Muscle of arm (tissue), 12 donors: Measurements from ENCODE around the gene NLRP14. TPM values are rescaled to one million over a fixed set of nuclear protein-coding genes. Genes with fewer than 3 reads are reported as not detected.

Source experiments
- DNase-seq: peaks from one replicate; pipeline ENCODE4 v3.0.0-alpha.2; 2013
- polyA plus RNA-seq, 12 donors: library from polyadenylated mRNA; unstranded; fragments of 120-200 nt; gene quantifications; one replicate each; pipeline ENCODE4 v1.2.1, GENCODE V29; 2013; ENCODE audit not compliant: insufficient read length in 12 of 12

NLRP14 gene
- polyA plus RNA-seq, 12 donors, result 0.05 to 0.15 (median 0.08) TPM; not detected in 5

DNA sequence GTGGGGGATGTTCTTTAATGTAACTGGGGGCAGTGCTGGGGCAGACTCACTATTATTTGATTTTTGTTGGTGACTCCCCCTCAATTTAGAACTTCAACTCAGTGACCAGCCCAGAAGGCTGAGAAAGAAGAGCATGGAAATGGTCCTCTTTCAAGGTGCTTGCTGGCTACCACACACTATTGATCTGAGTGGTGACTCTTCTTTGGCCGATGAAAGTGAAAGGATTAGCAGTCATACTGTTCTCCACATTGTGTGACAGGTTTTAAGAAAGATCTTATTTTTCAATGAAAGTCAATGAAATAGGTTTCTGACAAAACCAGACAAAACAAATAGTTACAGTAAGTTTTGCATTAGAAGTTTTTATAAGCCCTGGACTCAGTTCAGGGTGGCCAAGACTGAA lies 29.9 kb downstream of the NLRP14 start:
- DNase-seq, result no peak

DNA sequence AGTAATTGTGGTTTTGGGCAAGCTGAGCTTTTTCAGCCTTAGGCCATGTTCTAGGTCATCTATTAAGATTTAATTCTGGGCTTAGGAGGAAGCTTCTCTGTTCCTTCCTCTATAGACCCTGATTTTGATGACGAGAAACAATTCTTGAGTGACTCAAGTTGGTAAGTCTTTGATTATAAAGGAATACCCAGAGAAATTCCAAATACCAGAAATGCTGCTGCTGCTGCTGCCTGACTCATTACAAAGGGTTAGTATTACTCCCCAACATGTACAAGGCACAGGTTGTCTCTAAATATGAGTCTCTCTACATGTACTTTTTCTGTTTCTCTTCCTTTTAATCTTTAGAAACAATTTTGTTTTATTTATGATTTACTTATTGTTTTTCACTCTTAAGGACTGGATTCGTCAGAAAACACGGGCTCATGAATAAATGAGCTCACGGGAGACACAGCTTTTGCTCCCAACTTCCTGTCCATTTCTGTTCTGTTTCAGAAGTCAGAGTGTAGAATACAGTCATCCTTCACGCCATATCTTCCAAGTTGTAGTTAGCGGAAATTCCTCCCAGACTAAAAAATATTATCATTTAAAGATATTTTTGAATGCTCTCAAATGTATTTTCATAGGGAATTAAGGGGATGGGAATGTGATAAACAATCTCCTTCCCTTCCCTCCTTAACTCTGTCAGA lies 36.7 kb downstream of the NLRP14 start:
- no peak for DNase-seq

DNA sequence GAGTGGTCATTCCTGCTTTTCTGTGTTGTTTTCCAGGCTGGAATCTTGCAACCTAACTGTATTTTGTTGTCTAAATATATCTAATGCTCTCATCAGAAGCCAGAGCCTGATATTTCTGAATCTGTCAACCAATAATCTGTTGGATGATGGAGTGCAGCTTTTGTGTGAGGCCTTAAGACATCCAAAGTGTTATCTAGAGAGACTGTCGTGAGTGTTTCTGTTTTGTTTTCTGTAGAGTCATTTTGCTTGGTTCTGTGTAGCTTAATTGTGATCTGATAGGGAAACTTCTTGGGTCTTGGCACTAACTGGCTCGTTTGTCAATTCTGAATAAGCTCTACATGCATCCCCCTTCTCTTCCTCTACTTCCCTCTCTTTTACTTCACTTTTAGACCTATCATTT lies 37.4 kb downstream of the NLRP14 start:
- DNase-seq, result no peak

DNA sequence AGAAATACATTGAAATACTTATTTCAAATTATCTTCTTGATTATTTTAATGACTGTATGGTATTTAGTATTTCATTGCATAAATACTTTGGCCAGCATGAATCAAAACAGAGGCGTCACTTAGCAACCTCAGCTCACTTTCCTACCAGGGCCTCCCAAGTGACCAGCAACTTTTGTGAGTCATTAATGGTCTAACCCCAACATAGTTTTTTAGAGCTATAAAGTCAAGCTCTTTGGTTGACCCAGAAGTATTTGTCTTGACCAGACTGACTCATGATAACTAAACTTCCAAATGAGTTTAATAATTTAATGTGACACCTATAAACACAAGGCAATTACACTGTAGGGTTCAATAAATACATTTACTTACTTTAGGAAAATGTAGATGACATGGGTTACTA lies 40.6 kb downstream of the NLRP14 start:
- no peak for DNase-seq

DNA sequence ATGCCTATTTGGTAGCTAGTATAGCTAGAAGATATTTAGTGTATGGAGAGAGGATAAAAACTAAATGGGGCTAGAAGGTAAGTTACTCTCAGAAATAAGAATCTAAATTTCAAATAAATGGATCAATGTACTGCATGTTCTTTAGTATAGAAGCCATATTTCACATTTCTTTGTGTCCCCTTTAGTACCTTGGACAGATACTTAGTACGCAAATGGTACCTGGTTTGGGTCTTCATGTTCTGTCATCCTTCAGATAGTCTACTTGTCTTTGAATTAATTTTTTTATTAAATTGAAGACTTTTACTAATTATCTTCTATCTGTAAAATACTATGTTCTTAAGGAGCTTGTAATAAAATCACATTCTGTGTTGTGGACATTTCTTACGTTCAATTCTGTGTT lies 42.3 kb downstream of the NLRP14 start:
- no peak for DNase-seq

DNA sequence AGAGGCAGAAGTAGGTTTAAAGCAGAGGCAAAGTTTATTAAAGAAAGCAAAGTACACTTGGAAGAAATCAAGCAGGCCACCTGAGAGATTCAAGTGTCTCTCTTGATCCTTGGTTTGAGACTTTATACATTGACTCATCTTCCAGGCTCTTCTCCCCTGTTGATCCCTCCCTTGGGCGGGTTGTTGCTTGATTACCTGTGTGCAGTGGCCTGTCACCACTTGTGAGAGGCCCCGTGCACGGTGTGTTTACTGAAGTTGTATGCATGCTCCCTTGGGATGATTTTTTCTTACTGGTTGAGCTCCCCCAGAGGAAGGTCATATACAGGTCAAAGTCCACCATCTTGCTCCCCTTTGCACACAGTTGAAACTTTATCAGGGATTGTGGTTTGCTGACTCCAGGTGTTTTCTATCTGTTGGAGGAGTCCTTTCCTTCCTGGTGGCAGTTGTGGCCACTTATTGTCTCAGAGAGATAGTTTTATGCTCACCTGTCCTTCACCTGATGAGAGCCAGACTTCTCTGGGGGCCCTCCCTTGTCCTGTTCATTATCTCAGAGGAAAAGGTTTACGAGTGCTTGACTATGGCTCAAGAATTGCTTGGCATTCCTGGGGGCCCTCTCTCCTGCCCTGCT lies 52.2 kb downstream of the NLRP14 start:
- DNase-seq, result no peak

DNA sequence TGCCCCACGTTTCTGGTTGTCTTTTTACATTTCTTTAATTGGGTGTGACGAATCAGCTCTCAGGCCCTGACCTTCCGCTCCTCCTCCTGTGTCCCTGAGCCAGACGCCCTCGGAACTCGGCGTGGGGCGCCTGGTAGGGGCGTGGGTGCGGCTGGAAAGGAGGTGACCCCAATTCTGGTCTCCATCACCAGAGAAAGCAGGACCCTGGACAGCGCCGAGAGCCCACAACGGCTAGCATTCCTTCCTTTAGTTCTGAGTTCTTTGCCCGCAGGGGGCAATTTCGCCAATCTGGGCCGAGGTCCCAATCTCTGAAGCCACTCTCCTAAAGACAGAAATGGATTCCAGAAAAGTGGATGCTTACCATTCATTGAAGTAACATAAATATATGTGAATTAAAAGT lies 56.8 kb downstream of the NLRP14 start:
- no peak for DNase-seq

DNA sequence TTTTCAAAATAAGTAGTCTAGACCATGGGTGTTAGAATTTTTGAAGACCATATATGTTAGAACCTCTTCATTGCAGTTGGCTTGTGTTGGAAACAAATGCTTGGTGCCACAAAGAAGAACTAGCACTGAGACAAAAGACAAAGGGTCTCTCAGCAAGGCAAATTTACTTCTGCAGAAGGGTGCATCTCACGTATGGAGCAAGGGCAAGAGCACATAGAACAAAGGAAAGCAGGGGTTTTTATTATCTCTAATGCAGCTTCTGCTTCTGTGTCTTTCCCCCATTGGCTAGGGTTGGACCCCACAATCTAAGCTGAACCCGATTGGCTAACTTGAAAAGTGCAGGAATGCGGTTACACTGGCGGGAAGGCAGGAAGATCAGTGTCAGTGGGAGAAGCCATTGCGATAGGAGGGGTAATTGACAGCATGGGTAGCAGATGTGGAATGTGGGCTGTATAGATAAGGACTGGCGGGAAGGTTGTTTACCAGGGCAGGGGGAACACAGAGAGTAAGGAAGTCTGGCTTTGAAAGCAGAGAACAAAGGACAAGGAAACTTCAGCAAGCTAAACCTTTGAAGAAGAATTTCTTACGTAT lies 59.4 kb downstream of the NLRP14 start:
- DNase-seq, result no peak

DNA sequence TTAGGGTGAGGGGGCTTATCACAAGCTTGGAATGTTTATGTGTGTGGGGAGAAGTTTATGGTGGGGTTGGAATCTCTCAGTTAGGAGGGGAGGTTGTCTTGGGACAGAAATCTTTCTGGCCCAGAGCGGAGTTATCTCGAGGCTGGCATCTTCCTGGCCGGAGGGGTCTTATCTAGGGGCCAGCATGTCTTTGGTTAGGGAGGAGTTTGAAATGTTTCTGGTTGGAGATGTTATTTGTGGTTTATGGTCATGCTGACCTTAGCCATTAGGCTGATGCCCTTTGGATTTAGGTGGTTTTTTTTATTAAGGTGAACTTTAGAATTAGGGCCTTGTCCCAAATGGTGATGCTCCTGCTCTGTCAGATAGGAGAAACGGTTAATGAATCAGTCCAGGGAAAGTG lies 60.6 kb downstream of the NLRP14 start:
- no peak for DNase-seq

DNA sequence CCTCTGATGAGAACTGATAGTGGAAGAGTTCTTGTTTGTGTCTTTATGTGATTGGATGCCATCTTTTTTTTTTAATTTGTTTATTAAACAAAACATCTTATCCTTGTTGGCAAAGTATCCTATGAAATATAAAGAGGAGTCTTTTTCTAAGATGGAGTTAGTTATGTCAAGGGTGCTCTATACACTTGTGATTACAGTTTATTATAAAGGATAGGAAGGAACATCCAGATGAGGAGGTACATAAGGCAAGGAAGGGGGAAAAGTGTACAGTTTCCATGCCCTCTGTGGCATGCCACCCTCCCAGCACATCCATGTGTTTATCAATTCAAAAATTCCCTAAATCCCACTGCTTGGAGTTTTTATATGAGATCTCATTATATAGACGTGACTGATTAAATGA lies 61.2 kb downstream of the NLRP14 start:
- no peak for DNase-seq

DNA sequence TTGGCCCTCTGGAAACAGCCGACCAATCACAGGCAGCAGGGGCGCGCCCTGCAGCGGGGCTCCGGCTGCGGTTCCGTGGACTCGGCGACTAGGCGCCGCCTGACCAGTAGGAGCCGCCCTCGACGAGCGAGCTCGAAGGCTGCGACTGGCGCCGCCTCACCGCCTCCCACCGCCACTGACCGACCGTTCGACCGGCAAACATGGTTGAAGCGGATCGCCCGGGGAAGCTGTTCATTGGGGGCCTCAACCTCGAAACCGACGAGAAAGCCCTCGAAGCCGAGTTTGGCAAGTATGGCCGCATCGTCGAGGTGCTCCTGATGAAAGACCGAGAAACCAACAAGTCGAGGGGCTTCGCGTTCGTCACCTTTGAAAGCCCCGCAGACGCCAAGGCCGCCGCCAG lies 68.6 kb downstream of the NLRP14 start, which contains the start of gene RBMXL2:
TSS of gene RBMXL2 (plus strand) at position 78 of the 400 bp plus-strand sequence. CDS start at position 201, 123 bp downstream.
- no peak for DNase-seq

DNA sequence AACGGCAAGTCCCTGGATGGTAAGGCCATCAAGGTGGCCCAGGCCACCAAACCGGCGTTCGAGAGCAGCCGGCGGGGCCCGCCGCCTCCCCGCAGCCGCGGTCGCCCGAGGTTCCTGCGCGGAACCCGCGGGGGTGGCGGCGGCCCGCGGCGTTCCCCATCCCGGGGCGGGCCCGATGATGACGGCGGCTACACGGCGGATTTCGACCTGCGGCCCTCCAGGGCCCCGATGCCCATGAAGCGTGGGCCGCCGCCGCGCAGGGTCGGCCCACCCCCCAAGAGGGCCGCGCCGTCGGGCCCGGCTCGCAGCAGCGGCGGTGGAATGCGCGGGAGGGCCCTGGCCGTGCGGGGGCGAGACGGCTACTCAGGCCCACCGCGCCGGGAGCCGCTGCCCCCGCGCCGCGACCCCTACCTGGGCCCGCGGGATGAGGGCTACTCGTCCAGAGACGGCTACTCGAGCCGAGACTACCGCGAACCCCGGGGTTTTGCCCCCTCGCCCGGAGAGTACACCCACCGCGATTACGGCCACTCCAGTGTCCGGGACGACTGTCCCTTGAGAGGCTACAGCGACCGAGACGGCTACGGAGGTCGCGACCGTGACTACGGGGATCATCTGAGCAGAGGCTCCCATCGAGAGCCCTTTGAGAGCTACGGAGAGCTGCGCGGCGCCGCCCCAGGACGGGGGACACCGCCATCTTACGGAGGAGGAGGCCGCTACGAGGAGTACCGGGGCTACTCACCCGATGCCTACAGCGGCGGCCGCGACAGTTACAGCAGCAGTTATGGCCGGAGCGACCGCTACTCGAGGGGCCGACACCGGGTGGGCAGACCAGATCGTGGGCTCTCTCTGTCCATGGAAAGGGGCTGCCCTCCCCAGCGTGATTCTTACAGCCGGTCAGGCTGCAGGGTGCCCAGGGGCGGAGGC lies 69.3 kb downstream of the NLRP14 start:
- no peak for DNase-seq

DNA sequence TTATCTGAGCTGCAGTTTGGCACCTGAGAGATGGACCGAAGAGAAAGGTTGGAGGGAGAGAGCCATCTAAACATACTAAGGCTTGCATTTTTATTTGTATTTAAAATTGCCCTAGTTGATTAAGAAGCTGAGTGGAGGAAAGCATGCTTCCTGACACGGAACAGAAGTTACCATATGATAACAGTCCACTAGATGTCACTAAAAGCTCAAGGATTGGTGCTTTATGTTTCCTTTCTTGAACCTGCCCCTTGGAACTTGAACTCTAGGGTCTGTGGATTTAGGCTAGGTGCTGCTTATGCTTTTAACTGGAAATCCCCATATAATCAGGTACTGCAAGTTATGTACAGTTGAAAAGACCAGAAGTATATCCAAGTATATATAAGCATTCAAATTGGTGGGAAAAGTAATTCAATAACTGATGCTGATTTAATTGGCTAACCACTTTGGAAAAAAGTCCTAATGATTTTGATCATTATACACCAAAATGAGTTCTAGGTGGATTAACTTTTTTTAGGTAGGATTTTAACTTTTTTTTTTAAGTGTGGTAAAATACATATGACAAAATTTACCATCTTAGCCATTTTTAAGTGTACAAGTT lies 78.1 kb downstream of the NLRP14 start:
- peak; percentile 41 for DNase-seq

DNA sequence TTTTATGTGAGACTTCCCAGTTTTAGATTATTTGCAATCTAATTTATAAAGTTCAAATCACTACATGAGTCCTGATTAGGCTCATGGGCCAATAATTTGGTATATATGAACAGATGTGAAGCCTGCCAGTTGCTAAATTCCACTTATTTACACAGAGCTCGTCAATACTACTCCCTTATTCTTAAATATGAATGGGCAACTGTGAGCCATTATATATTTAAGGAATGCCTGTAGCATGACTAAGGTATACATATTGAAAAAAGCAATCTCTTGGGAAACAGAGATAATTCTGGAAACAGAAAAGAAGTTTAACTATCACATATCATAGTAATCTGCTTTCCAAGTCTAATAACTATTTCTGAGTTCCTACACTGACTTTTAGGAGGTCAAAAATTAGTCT lies 95.5 kb downstream of the NLRP14 start:
- no peak for DNase-seq

DNA sequence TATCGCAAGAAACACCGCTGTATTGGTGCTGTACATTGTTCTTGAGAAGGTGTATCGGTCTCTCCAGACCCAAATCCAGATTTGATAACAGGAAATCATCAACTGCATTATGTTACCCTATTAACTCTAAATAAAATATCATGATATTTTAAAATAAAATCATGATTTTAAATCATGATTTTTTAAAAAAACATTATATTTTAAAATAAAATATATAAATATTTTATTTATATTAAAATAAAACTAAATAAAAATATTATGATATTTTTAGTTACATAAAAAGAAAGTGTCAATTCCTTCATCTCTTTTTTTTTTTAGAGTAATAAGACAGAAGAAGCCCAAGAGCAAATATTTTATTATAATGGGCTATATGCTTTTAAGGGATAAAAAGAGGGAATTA lies 96.1 kb downstream of the NLRP14 start:
- no peak for DNase-seq

Other genes with a start within 250 kb of the NLRP14 start
- under 1 TPM in 2 of 12 donors, not detected in 10; 0.04 to 0.21 TPM for gene OR2AG2, start 248.5 kb upstream of the NLRP14 start, polyA plus RNA-seq
- gene OR2AG1, start 237.5 kb upstream of the NLRP14 start, polyA plus RNA-seq, result under 1 TPM in 1 of 12 donors, not detected in 11; 0.03 TPM
- not detected for gene OR6A2, start 220.8 kb upstream of the NLRP14 start, polyA plus RNA-seq
- not detected for gene OR10A5, start 174.8 kb upstream of the NLRP14 start, polyA plus RNA-seq
- gene OR10A2, start 157.4 kb upstream of the NLRP14 start, polyA plus RNA-seq, result under 1 TPM in 1 of 12 donors, not detected in 11; 0.06 TPM
- not detected for gene OR10A4, start 143.9 kb upstream of the NLRP14 start, polyA plus RNA-seq
- gene OR2D2, start 128.0 kb upstream of the NLRP14 start, polyA plus RNA-seq, result not detected
- gene OR2D3, start 99.5 kb upstream of the NLRP14 start, polyA plus RNA-seq, result not detected
- gene ZNF215, start 94.1 kb upstream of the NLRP14 start, polyA plus RNA-seq, result 1 to 10 TPM in 7 of 12 donors, under 1 TPM in 3, not detected in 2; 0.48 to 2.9 (median 1.2) TPM
- gene ZNF214, start 133 bp upstream of the NLRP14 start, polyA plus RNA-seq, result 1 to 10 TPM in 10 of 12 donors, not detected in 2; 1.7 to 4.0 (median 2.5) TPM
- not detected for gene RBMXL2, start 68.5 kb downstream of the NLRP14 start, polyA plus RNA-seq
- 1 to 10 TPM in 4 of 12 donors, under 1 TPM in 6, not detected in 2; 0.14 to 2.3 (median 0.54) TPM for gene SYT9, start 231.4 kb downstream of the NLRP14 start, polyA plus RNA-seq